GM18508 (cell line): Measurements from ENCODE around the gene SCGB1C2.

Experiments used
- ATAC-seq: cut with Tn5 transposase; IDR thresholded peaks from one replicate; pipeline ENCODE4 v1.9.1; 2021; ENCODE audit warnings: moderate number of reproducible peaks; ENCODE audit not compliant: insufficient read depth, unreplicated experiment

SCGB1C2 gene

GRCh38 chr17:147796-148740 lies 10.7 kb downstream of the SCGB1C2 start:
- ATAC-seq = no peak

DNA sequence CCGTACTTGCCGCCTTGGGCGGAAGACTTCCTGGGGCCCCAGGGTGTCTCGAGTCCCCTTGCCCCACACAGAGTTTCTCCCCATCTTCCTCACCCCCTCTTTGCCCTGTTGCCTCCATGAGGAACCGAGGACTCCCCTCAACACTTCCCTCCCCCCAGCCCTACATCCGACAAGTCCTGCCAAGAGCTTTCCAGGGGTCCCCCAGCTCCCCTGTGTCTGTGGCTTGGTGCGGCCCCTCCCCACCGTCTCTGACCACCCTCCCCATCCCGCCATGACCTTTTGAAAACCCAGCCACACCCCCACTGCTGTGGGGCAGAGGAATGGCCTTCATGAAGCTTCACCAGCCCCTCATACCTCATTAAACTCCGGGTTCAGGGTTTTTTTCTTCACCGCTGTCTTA lies 11.4 kb downstream of the SCGB1C2 start:
- ATAC-seq = no peak

DNA sequence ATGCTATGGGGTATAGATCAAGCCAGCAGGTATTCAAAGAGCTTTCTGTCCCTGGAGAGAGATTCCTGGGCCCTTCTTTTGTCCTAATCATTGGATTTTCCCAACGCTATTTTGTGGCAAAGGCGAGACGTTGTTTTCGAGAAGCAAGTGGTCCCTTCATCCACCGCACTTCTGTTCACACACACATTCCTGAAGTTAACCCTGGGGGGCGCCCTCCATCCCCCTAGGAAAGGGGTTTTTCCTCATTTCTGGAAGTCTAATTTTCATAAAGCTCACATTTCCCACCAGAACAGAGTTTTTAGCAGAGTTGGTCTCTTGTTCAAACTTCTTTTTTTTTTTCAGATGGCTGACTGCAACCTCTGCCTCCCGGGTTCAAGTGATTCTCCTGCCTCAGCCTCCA lies 11.9 kb downstream of the SCGB1C2 start:
- ATAC-seq = no peak

GRCh38 chr17:149897-150584 lies 12.7 kb downstream of the SCGB1C2 start:
- no peak for ATAC-seq

DNA sequence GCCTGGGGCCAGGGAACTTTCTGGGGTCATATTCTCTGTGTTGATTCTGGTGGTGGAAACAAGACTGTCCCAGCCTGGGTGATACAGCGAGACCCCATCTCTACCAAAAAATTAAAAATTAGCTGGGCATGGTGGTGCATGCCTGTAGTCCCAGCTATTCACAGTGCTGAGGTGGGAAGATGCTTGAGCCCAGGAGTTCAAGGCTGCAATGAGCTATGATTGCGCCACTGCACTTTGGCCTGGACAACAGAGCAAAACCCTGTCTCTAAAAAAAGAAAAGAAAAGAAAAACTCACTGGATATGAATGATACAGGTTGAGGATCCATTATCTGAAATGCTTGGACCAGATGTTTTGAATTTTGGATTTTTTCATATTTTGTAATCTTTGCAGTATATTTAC lies 13.6 kb downstream of the SCGB1C2 start:
- no peak for ATAC-seq

- ATAC-seq = no peak
Observed at GRCh38 chr17:151886-152859, 14.8 kb downstream of the SCGB1C2 start.

DNA sequence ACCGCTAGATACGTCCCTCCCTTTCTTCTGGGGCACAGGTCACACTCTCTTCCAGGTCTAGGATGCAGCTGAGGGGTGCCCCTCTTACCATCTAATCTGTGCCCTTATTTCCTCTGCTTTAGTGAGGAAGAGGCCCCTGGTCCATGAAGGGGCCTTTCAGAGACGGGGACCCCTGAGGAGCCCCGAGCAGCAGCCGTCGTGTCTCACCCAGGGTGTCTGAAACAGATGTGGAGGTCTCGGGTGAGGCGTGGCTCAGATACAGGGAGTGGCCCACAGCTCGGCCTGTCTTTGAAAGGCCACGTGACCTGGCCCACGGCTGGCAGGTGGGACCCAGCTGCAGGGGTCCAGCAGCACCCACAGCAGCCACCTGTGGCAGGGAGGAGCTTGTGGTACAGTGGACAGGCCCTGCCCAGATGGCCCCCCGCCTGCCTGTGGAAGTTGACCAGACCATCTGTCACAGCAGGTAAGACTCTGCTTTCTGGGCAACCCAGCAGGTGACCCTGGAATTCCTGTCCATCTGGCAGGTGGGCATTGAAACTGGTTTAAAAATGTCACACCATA lies 15.6 kb downstream of the SCGB1C2 start:
- ATAC-seq = no peak

- ATAC-seq = no peak
Observed at GRCh38 chr17:153851-154250, 16.5 kb downstream of the SCGB1C2 start.

- ATAC-seq = no peak
Observed at GRCh38 chr17:155576-155975, 18.2 kb downstream of the SCGB1C2 start.

DNA sequence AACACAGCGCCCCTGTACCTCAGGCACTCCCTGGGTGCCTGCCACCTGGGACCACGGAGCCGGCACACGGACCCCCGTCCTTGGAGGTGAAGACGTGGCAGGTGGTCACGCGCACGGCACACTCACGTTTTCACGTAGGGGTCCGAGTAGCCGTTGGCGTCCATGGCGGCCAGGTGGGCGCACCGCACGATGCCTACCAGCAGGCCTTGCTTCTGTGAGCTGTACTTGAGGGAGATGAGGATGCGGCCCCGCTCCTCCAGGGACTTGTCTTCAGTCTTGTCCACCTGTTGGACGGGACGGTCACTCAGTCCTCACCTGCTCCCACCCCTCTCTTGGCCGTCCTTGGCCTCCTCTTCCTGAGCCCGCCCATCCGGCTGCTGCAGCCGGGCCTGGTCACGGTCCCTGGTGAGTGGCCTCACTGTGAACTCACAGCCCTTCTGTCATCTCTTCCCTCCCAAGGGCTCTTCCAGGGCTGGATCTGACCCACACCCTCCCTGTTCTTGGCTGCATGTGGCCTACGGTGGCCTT lies 18.8 kb downstream of the SCGB1C2 start:
- no peak for ATAC-seq

- no peak for ATAC-seq
Observed at GRCh38 chr17:156946-157345, 19.6 kb downstream of the SCGB1C2 start.

- no peak for ATAC-seq
Observed at GRCh38 chr17:157901-158300, 20.5 kb downstream of the SCGB1C2 start.

DNA sequence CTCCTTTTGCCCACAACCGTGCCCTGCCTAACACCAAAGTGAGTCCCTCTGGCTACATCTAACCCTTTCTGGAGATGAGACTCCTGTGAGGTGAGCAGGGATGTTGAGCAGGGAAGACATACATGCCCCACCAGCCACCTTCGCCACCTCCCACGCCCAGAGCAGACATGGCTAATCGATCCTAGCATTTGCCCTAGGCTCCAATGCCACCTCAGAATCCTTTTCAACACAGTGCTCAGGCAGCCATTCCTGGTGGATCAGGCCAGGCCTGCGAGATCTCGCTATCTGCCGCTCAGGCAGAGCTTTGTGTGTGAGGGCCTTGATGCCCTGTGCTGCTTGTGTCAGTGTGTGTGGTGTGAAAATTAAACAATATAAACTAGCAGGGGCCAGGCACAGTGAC lies 21.0 kb downstream of the SCGB1C2 start:
- no peak for ATAC-seq

- ATAC-seq = no peak
Observed at GRCh38 chr17:159609-160008, 22.2 kb downstream of the SCGB1C2 start.

DNA sequence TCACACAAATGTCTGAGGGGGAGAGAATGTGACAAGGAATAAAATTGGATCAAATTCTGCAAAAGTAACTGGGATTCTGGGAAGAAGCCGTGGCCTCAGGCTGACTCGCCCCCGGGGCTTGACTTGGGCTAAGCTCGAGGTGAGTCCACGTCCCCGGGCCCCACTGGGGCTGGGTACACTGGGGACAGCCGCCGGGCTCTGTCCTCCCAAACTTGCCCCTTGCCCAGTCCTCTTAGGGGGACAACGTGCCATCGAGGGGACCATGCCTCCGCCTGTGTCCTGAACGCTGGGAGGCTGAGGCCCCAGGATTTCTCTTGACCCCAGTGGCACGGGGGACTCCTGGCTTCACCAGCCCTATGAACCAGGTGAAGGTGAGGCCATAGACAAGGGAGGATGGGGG lies 23.0 kb downstream of the SCGB1C2 start:
- ATAC-seq = no peak

DNA sequence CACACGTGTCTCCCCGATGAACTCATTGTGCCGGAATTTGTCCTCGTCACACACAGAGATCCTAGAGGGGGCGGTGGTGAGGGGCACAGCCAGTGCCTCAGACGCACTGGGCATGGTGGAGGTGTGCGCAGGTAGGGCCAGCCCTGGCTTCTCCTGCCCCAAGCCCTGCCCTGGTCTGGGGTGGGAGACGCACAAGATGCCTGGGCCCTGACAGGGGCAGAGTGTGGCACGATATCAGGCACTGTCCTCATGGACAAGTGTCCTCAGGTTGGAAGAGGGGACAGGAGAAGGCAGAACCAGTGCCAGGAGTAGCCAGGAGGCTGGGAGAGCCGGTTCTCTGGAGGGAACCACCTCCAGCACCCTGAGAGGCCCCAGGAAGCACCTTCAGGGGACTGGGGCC lies 24.1 kb downstream of the SCGB1C2 start:
- no peak for ATAC-seq

GRCh38 chr17:162689-163088 lies 25.3 kb downstream of the SCGB1C2 start:
- no peak for ATAC-seq

DNA sequence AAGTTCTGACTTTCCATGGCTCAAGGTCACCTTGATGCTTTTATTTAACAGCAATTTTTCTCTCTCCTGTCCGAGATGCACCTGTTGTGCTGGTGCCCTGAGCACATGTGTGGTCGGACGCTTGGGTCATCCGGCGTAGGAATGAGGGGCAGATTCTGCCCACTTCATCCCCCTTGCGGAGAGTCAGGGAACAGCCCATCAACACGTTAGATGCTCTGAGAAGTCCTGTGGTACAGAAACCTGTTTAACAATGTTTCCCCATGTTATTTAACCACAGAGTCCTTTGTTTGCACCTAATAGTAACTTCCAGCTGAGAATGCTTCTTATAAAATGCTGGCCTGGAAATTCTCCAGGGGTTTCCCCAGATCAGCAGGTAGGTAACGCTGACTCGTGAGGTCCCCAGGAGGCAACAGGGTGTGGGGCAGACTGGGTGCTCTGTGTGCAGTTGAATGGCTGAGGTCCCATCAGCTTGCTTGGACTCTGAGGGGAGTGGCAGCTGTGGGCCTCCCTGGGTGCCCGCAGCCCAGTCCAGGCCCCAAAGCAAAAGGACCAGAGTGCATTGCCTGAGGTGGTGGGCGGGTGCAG lies 26.2 kb downstream of the SCGB1C2 start:
- no peak for ATAC-seq
